Measurements from ENCODE around the gene SRGAP1.

Gene SRGAP1

GRCh38 chr12:63966606-63966975 lies 122.1 kb downstream of the SRGAP1 start:
- ATAC-seq, result no peak
- DNase-seq, result no peak

GRCh38 chr12:63967358-63968145 lies 123.1 kb downstream of the SRGAP1 start:
- no peak for DNase-seq

GRCh38 chr12:63968673-63969072 lies 124.2 kb downstream of the SRGAP1 start:
- ATAC-seq, result no peak

More at GRCh38 chr12:63967358-63968145, 123.1 kb downstream of the SRGAP1 start:
- ATAC-seq, result no peak

GRCh38 chr12:63976902-63977395 lies 132.4 kb downstream of the SRGAP1 start:
- ATAC-seq (no peak), DNase-seq (no peak)

More at GRCh38 chr12:63968673-63969072, 124.2 kb downstream of the SRGAP1 start:
- DNase-seq, result no peak

GRCh38 chr12:63977441-63977840 lies 132.9 kb downstream of the SRGAP1 start:
- no peak for ATAC-seq
- DNase-seq, result no peak

GRCh38 chr12:63978519-63978918 lies 134.0 kb downstream of the SRGAP1 start:
- ATAC-seq, result no peak
- no peak for DNase-seq

- ATAC-seq (no peak), DNase-seq (no peak)
Measured at GRCh38 chr12:63980211-63980610, 135.7 kb downstream of the SRGAP1 start.

- no peak for DNase-seq
Measured at GRCh38 chr12:63981343-63981742, 136.8 kb downstream of the SRGAP1 start.

GRCh38 chr12:63982604-63983295 lies 138.2 kb downstream of the SRGAP1 start:
- DNase-seq (no peak), ATAC-seq (no peak)

More at GRCh38 chr12:63981343-63981742, 136.8 kb downstream of the SRGAP1 start:
- ATAC-seq, result no peak

- ATAC-seq, result no peak
- DNase-seq, result no peak
Measured at GRCh38 chr12:63985456-63985855, 141.0 kb downstream of the SRGAP1 start.

- ATAC-seq, result no peak
- no peak for DNase-seq
Measured at GRCh38 chr12:63985945-63986344, 141.4 kb downstream of the SRGAP1 start.

GRCh38 chr12:63989301-63989845 lies 144.9 kb downstream of the SRGAP1 start:
- no peak for DNase-seq
- ATAC-seq, result no peak

GRCh38 chr12:63990828-63991547 lies 146.5 kb downstream of the SRGAP1 start:
- ATAC-seq (no peak), DNase-seq (no peak)

- DNase-seq (no peak), ATAC-seq (no peak)
Measured at GRCh38 chr12:63994704-63995103, 150.2 kb downstream of the SRGAP1 start.

- ATAC-seq (no peak), DNase-seq (no peak)
Measured at GRCh38 chr12:63995512-63995911, 151.0 kb downstream of the SRGAP1 start.

GRCh38 chr12:63996556-63996955 lies 152.1 kb downstream of the SRGAP1 start:
- ATAC-seq, result no peak
- no peak for DNase-seq

- ATAC-seq, result no peak
- no peak for DNase-seq
Measured at GRCh38 chr12:63997198-63997597, 152.7 kb downstream of the SRGAP1 start.

- ATAC-seq, result no peak
Measured at GRCh38 chr12:63998584-63998983, 154.1 kb downstream of the SRGAP1 start.

GRCh38 chr12:63999853-64000252 lies 155.4 kb downstream of the SRGAP1 start:
- ATAC-seq (no peak), DNase-seq (no peak)

More at GRCh38 chr12:63998584-63998983, 154.1 kb downstream of the SRGAP1 start:
- no peak for DNase-seq

GRCh38 chr12:64001439-64001838 lies 156.9 kb downstream of the SRGAP1 start:
- DNase-seq (no peak), ATAC-seq (no peak)

- ATAC-seq, result no peak
Measured at GRCh38 chr12:64004641-64005040, 160.1 kb downstream of the SRGAP1 start.

GRCh38 chr12:64006211-64006825 lies 161.8 kb downstream of the SRGAP1 start:
- no peak for DNase-seq
- no peak for ATAC-seq

More at GRCh38 chr12:64004641-64005040, 160.1 kb downstream of the SRGAP1 start:
- no peak for DNase-seq

Measured in stimulated activated naive CD8-positive, alpha-beta T cell treated with anti-CD3 and anti-CD28 coated beads, Interleukin-15, Interleukin-2, amounts not matched to agents 100 U/mL and 50 U/mL, for 24 hours (primary cell).